Coronary artery (tissue), 2 donors: ENCODE data around the gene IL17B.
A peak's percentile ranks its signal among the peaks of the same experiment; 100 is the strongest.

ENCODE experiments used
- DNase-seq: peaks from one replicate; pipeline ENCODE4 v3.0.0-alpha.2; 2017; ENCODE audit warnings: low spot score
- H3K27ac ChIP-seq, 2 donors: fragments of 200-600 bp; sonication (generic); one replicate each; pipeline ENCODE4 v1.5.1; 2016 to 2019
- H3K4me3 ChIP-seq: fragments of 200-600 bp; sonication (generic); 2 replicates; pipeline ENCODE4 v1.5.1; 2016; ENCODE audit warnings: mild to moderate bottlenecking, moderate library complexity
- TF ChIP-seq, protein P1 (sequence below): fragments of 200-600 bp; sonication (generic); IDR thresholded peaks from one replicate; pipeline ENCODE4 v1.5.1; 2019; ENCODE audit warnings: antibody characterized with exemption

Gene IL17B

DNA sequence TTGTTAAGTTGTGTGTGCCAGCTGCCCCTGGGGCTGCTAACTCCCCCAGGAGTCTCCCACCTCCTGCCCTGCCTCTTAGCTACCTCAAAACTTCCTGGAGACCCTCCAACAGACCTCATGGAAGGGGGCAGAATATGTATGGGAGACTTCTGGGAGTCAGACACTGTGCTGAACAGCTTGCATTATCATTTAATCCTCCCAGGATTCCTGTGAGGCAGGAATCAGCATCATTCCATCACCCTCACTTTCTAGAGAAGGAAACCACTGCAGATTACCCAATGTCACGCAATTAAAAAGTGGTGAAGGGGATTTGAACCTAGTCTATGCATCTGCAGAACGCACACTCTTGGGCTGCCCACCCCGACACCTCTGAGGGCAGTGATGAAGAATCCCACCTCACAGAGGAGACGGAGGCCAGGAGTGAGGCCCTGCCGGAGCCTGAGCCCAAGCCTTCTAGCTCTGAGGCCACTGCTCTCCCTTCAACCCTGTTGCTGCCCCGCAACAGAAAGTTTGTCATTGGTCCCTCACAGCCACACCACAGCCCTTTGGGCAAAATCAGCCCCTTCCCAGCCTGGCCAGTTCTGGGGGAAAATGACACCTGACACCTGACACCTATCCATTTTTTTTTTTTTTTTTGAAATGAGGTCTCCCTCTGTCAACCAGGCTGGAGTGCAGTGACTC lies 30.3 kb upstream of the IL17B start:
- TF ChIP-seq, protein P1, sequence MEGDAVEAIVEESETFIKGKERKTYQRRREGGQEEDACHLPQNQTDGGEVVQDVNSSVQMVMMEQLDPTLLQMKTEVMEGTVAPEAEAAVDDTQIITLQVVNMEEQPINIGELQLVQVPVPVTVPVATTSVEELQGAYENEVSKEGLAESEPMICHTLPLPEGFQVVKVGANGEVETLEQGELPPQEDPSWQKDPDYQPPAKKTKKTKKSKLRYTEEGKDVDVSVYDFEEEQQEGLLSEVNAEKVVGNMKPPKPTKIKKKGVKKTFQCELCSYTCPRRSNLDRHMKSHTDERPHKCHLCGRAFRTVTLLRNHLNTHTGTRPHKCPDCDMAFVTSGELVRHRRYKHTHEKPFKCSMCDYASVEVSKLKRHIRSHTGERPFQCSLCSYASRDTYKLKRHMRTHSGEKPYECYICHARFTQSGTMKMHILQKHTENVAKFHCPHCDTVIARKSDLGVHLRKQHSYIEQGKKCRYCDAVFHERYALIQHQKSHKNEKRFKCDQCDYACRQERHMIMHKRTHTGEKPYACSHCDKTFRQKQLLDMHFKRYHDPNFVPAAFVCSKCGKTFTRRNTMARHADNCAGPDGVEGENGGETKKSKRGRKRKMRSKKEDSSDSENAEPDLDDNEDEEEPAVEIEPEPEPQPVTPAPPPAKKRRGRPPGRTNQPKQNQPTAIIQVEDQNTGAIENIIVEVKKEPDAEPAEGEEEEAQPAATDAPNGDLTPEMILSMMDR: no peak
- Histone ChIP-seq H3K27ac (peak overlapping the region; percentile 94 to 95), H3K4me3 (peak overlapping the region; percentile 85)
- peak; percentile 62 for DNase-seq

DNA sequence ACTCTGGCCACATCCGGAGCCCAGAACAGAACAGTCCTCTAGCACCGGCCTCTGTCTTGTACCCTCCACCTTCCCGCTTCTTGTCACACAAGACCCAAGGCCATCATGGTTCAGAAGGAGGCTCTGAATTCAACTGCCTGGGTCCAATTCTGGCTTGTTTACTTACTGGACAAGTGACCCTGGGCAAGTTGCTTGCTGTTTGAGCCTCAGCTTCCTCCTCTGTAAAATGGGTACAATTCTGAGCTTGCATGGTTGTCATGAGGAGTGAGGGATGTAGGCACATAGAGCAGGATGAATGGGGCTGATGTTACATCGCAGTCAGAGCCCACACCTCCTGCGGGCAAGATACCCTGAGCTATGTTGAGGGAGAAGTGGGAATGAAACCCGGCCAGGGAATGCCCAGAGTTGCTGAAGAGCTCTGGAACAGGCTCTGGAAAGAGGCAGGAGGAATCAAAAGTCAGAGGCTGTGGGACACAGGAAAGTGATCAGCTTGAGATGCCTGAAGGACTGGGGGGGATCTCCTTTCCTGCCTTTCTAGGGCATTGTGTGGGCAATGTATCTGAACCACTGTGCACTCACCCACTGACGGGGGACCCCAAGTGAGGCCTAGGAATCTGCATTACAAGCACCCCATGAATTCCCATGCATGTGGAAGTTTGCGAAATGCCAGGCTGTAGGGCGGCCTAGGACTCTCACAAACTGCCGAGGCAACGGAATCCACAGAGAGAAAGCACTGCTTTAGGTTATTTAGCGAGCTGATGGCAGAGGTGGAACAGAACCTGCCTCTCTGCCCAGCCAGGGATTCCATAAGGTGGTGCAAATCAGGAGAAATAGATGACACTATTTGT lies 29.4 kb upstream of the IL17B start:
- Histone ChIP-seq H3K27ac (peak overlapping the region; percentile 94 to 95), H3K4me3 (peak overlapping the region; percentile 85)
- TF ChIP-seq, protein P1: no peak
- peak; percentile 55 for DNase-seq

DNA sequence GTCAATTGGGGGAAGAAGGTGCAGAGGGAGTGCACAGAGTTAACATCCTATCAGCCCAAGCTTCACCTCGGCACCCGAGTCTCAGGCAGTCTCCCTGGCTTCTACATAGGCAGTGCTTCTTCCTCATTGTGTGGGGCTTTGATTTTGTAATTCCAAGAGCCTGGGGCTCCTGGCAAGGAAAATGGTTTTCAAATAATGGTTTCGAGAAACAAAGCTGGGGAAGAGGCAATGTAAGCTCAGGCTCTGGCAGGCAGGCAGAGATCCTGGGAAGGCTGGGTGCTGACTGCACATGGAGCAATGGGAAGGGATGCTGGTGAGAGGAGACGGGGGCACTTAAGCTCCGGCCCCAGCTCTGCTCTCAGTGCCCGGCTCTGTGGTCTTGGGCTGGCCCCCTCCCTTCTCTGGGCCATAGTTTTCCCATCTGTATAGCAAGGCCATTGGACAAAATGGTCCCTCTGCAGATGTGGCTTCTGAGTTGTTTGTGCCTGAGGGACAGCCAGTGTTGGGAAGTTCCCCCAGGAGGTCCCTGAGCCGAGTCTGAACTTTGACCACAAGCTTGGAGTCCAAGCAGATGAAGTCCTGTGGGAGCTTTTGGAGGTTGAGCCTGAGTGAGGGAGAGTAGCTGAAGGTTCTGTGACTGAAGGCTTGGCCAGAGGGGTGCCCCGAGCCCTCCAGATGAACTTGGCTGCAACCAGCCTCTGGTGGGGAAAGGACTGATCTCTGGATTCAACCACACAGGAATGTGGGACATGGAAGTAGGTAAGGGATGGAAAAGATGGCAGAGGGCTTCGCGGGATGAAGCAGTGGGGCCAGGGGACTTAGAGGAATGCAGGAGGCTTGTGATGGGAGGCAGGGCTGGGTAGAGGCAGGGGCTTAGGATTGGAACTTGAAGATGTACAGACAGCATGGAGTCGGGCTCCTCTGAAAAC lies 28.5 kb upstream of the IL17B start:
- DNase-seq: peak; percentile 74
- Histone ChIP-seq H3K4me3 (peak overlapping the region; percentile 85), H3K27ac (peak overlapping the region; percentile 94 to 95)
- TF ChIP-seq, protein P1: no peak

DNA sequence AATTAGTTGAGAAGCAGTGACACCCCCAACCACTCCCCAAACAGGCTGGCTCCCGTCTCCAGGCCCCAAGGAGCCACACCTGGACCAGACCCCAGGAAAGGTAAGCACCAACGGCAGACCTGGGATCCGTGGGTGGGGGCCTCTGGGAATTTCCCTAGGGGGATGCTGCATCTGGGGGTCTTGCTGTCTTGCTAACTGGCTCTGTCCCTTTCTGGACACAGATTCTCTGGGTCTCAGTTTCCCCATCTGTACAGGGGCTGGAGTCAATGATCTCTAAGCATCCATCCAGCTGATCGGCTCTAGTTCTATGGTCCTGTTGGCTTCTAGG lies 27.9 kb upstream of the IL17B start:
- Histone ChIP-seq H3K4me3 (peak overlapping the region; percentile 85), H3K27ac (peak overlapping the region; percentile 94 to 95)
- TF ChIP-seq, protein P1: no peak
- DNase-seq: no peak

DNA sequence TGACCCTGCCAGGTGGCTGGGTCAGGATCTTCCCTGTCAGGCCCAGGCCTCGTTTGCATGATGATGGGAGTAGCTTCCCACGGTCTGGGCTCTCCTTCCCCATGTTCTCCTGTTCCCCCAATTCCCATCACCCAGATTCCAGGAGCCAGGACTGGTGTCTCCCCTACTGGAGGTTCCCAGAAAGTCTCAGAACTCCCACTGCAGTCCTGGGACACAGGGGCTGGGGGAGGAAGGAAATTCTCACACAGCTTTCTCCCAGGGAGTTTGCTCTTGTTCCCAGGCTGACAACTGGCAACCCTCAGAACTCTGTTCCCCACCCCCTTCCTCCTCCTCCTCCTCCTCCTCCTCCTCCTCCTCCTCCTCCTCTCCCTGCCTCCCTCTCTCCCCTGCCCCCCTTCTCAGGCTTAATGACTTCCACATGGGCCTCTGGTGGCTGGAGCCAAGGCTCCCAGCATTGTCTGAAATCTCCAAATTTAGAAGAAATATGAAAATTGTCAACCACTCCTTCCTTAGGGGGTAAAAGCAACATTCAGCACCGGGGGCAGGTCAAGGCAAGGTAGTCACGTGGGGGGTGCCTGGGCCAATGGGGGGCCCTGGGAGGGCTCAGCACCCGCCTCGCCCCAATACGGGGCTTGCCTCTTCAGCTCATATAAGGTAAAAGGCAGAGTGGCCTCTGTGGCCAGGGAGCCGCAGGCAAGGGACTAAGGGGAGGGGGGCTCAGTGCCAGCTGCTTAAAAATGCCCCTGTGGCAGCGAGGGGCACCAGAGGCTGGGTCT lies 27.3 kb upstream of the IL17B start:
- H3K27ac ChIP-seq: peak overlapping the region; percentile 94 to 95

More for the DNA sequence above, 27.3 kb upstream of the IL17B start:
- peak overlapping the region; percentile 85 for H3K4me3 ChIP-seq
- TF ChIP-seq, protein P1: no peak
- peak; percentile 97 for DNase-seq
